Thyroid gland (tissue), 4 donors: ENCODE results near the gene MEN1.

ENCODE experiments used
- POLR2A ChIP-seq, 2 donors: fragments of 450-650 bp; IDR thresholded peaks; one replicate each; pipeline ENCODE4 v1.6.1; 2017; ENCODE audit warnings: antibody characterized with exemption in 2 of 2, mild to moderate bottlenecking in 2 of 2, moderate library complexity in 1 of 2
- TF ChIP-seq, protein P1 (sequence below), 6 experiments: fragments of 200-600 bp in 3 of 6; fragments of 450-650 bp in 3 of 6; sonication (generic) in 3 of 6; IDR thresholded peaks; one replicate each; pipeline ENCODE4 v1.5.1; 2016 to 2019; ENCODE audit warnings: antibody characterized with exemption in 6 of 6, mild to moderate bottlenecking in 2 of 6, inconsistent platforms in 1 of 6, moderate library complexity in 1 of 6

DNA sequence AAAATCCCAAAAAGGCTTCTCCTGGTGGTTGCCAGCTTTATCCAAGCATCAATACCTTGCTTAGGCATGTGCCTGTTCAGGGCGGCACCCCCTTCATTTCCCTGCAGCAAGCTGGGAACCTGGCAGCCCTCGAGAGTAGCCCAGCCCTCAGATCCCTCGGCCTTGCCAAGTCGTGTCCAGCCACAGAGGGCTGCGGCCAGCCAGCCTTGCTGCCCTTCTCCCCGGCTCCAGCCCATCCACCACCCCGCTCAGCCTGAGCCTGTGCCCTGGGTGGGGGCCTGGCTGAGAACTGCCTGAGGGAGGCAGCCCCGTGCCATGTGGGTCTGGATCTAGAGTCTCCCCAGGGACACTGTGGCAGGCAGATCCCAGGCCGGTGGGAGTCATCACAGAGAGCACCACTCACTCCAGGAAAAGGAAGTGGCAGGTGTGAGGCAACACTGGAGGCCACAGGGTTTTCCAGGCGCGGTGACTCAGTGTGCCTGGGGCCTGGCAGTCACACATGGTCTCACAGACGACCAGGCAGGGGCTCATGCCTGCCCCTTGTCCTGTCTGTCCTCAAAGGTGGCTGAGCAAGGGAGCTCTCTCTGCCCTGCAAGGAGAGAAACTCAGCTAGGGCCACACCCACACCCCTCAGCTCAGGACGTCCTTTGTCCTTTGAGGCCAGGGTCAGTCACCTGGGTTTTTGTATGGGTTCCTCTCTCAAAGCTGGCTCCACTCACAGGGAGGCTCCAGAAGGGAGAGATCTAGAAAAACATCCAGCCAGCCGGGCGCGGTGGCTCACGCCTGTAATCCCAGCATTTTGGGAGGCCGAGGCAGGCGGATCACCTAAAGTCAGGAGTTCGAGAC, 46.3 kb upstream of the MEN1 start:
- TF ChIP-seq, protein P1, sequence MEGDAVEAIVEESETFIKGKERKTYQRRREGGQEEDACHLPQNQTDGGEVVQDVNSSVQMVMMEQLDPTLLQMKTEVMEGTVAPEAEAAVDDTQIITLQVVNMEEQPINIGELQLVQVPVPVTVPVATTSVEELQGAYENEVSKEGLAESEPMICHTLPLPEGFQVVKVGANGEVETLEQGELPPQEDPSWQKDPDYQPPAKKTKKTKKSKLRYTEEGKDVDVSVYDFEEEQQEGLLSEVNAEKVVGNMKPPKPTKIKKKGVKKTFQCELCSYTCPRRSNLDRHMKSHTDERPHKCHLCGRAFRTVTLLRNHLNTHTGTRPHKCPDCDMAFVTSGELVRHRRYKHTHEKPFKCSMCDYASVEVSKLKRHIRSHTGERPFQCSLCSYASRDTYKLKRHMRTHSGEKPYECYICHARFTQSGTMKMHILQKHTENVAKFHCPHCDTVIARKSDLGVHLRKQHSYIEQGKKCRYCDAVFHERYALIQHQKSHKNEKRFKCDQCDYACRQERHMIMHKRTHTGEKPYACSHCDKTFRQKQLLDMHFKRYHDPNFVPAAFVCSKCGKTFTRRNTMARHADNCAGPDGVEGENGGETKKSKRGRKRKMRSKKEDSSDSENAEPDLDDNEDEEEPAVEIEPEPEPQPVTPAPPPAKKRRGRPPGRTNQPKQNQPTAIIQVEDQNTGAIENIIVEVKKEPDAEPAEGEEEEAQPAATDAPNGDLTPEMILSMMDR (IDR thresholded peaks at IDR 0.05): no peak
- no peak for TF ChIP-seq POLR2A (IDR thresholded peaks at IDR 0.05)
